ENCODE measurements around the gene FOXE1. TPM values are rescaled to one million over a fixed set of nuclear protein-coding genes. Genes with fewer than 3 reads are reported as not detected.
A peak's percentile ranks its signal among the peaks of the same experiment; 100 is the strongest.

The FOXE1 gene
- polyA plus RNA-seq, 2 donors: 3.5 to 6.5 TPM

- 44 to 56% methylated on average over 6 of the region's 6 CpGs for WGBS, 2 donors
- no peaks in the 10 kb centered on the region for H3K9me3 ChIP-seq (ENCODE audit: control insufficient read depth in 2 of 2, insufficient read depth in 1 of 2, low read depth in 1 of 2, low read length in 1 of 2)
- no peak overlapping the region for H3K4me3 ChIP-seq (ENCODE audit: low read depth in 1 of 2, low read length in 2 of 2)
- peaks cover 0 to 8% of the 10 kb centered on the region in 2 donors for H3K4me1 ChIP-seq (ENCODE audit: control insufficient read depth in 2 of 2, insufficient read depth in 2 of 2, low read length in 1 of 2)
- H3K27ac ChIP-seq (ENCODE audit: low read depth in 2 of 2, low read length in 1 of 2): peak overlapping the region; percentile 66 to 71
- H3K36me3 ChIP-seq (ENCODE audit: control insufficient read depth in 2 of 2, insufficient read depth in 2 of 2, low read length in 1 of 2): no peaks in the 10 kb centered on the region
- H3K27me3 ChIP-seq (ENCODE audit: control insufficient read depth in 1 of 2, insufficient read depth in 2 of 2, low read length in 2 of 2): no peaks in the 10 kb centered on the region
Observed at GRCh38 chr9:97874624-97875023, 21.6 kb downstream of the FOXE1 start.

DNA sequence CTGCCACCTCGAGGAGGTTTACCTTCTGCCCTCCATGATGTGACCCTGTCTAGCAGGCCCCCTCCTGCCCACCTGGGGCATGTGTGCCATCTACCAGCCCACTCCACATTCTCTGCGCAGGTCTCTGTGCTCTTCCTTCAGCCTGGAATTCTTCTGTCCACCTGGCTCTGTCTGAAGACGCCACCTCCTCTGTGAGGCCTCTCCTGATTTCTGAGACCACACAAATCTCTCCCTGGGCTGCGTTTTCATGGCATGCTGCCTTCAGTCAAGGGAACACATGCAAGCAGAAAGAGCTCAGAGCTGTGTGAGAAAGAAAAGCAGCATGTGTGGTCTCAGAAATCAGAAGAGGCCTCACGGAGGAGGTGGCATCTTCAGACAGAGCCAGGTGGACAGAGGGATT is 22.1 kb downstream of the FOXE1 start:
- Histone ChIP-seq H3K4me1 (ENCODE audit: control insufficient read depth in 2 of 2, insufficient read depth in 2 of 2, low read length in 1 of 2) (peaks cover 0 to 8% of the 10 kb centered on the region in 2 donors), H3K4me3 (ENCODE audit: low read depth in 1 of 2, low read length in 2 of 2) (no peak overlapping the region), H3K36me3 (ENCODE audit: control insufficient read depth in 2 of 2, insufficient read depth in 2 of 2, low read length in 1 of 2) (no peaks in the 10 kb centered on the region), H3K27ac (ENCODE audit: low read depth in 2 of 2, low read length in 1 of 2) (peak overlapping the region in 1 of 2 donors; percentile 66), H3K27me3 (ENCODE audit: control insufficient read depth in 1 of 2, insufficient read depth in 2 of 2, low read length in 2 of 2) (no peaks in the 10 kb centered on the region), H3K9me3 (ENCODE audit: control insufficient read depth in 2 of 2, insufficient read depth in 1 of 2, low read depth in 1 of 2, low read length in 1 of 2) (no peaks in the 10 kb centered on the region)
- 78 to 81% methylated on average over 5 of the region's 5 CpGs for WGBS, 2 donors

- no peaks in the 10 kb centered on the region for H3K27me3 ChIP-seq (ENCODE audit: control insufficient read depth in 1 of 2, insufficient read depth in 2 of 2, low read length in 2 of 2)
- H3K4me1 ChIP-seq (ENCODE audit: control insufficient read depth in 2 of 2, insufficient read depth in 2 of 2, low read length in 1 of 2): peaks cover 0 to 8% of the 10 kb centered on the region in 2 donors
- no peak overlapping the region for H3K27ac ChIP-seq (ENCODE audit: low read depth in 2 of 2, low read length in 1 of 2)
Observed at GRCh38 chr9:97876061-97876460, 23.0 kb downstream of the FOXE1 start.

DNA sequence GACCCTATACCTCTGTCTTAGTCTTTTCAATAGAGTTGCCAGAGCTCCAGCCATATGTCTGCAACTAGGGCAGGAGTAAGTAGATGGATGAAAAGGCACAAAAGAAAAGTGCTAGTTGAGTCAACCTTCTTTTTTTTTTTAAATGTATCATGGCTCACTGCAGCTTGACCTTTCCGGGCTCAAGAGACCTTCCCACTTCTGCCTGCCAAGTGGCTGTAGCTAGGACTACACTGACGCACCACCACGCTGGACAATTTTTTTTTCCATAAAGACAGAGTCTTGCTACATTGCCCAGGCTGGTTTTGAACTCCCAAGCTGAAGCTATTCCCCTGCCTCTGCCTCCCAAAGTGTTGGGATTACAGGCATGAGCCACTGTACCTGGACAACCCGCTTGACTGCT is 27.3 kb downstream of the FOXE1 start:
- Histone ChIP-seq H3K9me3 (ENCODE audit: control insufficient read depth in 2 of 2, insufficient read depth in 1 of 2, low read depth in 1 of 2, low read length in 1 of 2) (no peaks in the 10 kb centered on the region), H3K27ac (ENCODE audit: low read depth in 2 of 2, low read length in 1 of 2) (no peak overlapping the region), H3K4me1 (ENCODE audit: control insufficient read depth in 2 of 2, insufficient read depth in 2 of 2, low read length in 1 of 2) (no peaks in the 10 kb centered on the region), H3K4me3 (ENCODE audit: low read depth in 1 of 2, low read length in 2 of 2) (no peak overlapping the region), H3K27me3 (ENCODE audit: control insufficient read depth in 1 of 2, insufficient read depth in 2 of 2, low read length in 2 of 2) (no peaks in the 10 kb centered on the region), H3K36me3 (ENCODE audit: control insufficient read depth in 2 of 2, insufficient read depth in 2 of 2, low read length in 1 of 2) (no peaks in the 10 kb centered on the region)
- 76 to 88% methylated on average over 4 of the region's 4 CpGs for WGBS, 2 donors

More at GRCh38 chr9:97876061-97876460, 23.0 kb downstream of the FOXE1 start:
- Histone ChIP-seq H3K9me3 (ENCODE audit: control insufficient read depth in 2 of 2, insufficient read depth in 1 of 2, low read depth in 1 of 2, low read length in 1 of 2) (no peaks in the 10 kb centered on the region), H3K36me3 (ENCODE audit: control insufficient read depth in 2 of 2, insufficient read depth in 2 of 2, low read length in 1 of 2) (no peaks in the 10 kb centered on the region), H3K4me3 (ENCODE audit: low read depth in 1 of 2, low read length in 2 of 2) (no peak overlapping the region)
- 88 to 93% methylated on average over 3 of the region's 3 CpGs for WGBS, 2 donors

DNA sequence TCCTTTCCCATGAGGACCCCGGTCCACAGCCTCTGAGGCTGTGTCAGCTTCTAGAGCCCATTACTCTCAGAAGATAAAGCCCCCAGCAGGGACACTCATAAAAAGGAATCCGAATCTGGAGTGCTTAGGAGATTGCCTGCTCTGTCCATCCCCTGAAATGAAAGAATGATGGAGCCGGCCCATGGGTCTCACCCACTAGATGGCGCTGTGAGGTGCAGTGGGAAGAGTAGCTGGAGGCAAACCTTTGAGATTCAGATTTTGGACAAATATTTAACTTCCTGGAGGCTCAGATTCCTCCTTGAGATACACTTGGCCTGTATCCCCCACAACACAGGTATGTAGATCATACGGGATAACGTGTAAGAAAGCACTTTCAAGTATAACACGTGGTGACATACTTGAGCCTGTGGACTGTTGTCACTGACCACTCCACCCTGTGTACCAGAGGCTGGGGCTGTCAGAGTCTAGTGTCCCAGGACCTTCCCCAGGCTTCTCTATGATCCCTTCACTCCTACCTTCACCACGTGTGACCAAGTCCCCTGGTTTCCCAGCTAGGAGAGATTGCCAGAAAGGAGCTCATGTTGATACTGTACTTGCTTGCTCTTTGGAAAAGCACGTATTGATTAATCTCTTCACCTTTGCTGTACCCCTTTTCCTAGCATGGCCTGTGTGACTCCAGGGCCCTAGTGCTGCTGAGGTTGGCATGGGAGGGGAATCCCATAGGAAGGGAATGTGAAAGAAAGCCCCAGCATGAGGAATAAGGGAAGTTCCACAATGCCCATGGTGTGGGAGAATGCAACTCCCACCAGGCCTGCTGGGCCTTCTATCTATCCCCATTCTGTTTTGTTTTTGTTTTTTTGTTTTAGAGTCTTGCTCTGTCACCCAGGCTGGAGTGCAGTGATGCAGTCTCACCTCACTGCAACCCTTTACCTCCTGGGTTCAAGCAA is 37.2 kb downstream of the FOXE1 start:
- Histone ChIP-seq H3K9me3 (ENCODE audit: control insufficient read depth in 2 of 2, insufficient read depth in 1 of 2, low read depth in 1 of 2, low read length in 1 of 2) (no peaks in the 10 kb centered on the region), H3K4me1 (ENCODE audit: control insufficient read depth in 2 of 2, insufficient read depth in 2 of 2, low read length in 1 of 2) (no peaks in the 10 kb centered on the region), H3K27me3 (ENCODE audit: control insufficient read depth in 1 of 2, insufficient read depth in 2 of 2, low read length in 2 of 2) (no peaks in the 10 kb centered on the region), H3K27ac (ENCODE audit: low read depth in 2 of 2, low read length in 1 of 2) (no peak overlapping the region), H3K36me3 (ENCODE audit: control insufficient read depth in 2 of 2, insufficient read depth in 2 of 2, low read length in 1 of 2) (no peaks in the 10 kb centered on the region), H3K4me3 (ENCODE audit: low read depth in 1 of 2, low read length in 2 of 2) (no peak overlapping the region)
- WGBS, 2 donors: 60 to 65% methylated on average over 9 of the region's 9 CpGs

DNA sequence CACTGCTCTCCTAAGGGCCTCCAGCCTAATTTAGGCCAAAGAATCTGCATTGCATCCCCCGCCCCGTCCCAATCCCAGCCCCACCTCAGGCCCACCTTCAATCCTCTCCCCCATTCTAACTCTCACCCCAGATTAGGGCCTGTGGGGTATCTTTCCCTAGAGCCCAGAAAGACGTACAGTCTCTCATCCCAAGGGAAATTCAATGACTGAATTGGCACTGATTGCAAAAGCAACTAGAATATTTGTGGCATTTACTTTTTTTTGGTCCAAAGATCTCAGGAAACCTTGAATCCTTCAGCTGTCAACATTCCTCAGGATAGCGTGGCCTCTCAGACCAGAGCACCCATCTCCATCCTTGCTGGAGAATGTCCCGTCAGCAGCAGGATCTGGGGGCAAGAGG is 38.7 kb downstream of the FOXE1 start:
- no peak overlapping the region for H3K4me3 ChIP-seq (ENCODE audit: low read depth in 1 of 2, low read length in 2 of 2)
- 87 to 88% methylated on average over 5 of the region's 5 CpGs for WGBS, 2 donors
- no peak overlapping the region for H3K27ac ChIP-seq (ENCODE audit: low read depth in 2 of 2, low read length in 1 of 2)
- no peaks in the 10 kb centered on the region for H3K27me3 ChIP-seq (ENCODE audit: control insufficient read depth in 1 of 2, insufficient read depth in 2 of 2, low read length in 2 of 2)
- H3K9me3 ChIP-seq (ENCODE audit: control insufficient read depth in 2 of 2, insufficient read depth in 1 of 2, low read depth in 1 of 2, low read length in 1 of 2): no peaks in the 10 kb centered on the region
- H3K36me3 ChIP-seq (ENCODE audit: control insufficient read depth in 2 of 2, insufficient read depth in 2 of 2, low read length in 1 of 2): no peaks in the 10 kb centered on the region
- H3K4me1 ChIP-seq (ENCODE audit: control insufficient read depth in 2 of 2, insufficient read depth in 2 of 2, low read length in 1 of 2): no peaks in the 10 kb centered on the region

DNA sequence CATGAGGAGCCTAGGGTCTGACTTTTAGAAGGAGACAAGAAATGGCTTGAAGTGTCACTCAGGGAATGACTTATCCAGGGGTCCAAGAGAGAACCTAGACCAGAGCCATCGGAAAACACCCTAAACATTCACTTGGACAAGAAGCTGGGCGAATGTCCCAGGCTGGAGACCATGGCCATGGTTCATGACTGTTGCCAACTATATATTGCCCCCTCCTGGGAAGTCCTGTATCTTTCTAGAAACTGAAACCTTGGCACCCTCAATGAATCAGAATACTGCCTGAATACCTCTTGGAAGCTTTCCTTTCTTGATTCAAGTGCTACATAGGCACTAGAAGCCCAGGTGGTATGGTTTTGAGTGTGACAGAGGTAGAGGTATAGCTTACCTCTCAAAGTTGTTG is 39.4 kb downstream of the FOXE1 start:
- Histone ChIP-seq H3K27ac (ENCODE audit: low read depth in 2 of 2, low read length in 1 of 2) (no peak overlapping the region), H3K36me3 (ENCODE audit: control insufficient read depth in 2 of 2, insufficient read depth in 2 of 2, low read length in 1 of 2) (no peaks in the 10 kb centered on the region), H3K4me1 (ENCODE audit: control insufficient read depth in 2 of 2, insufficient read depth in 2 of 2, low read length in 1 of 2) (no peaks in the 10 kb centered on the region), H3K4me3 (ENCODE audit: low read depth in 1 of 2, low read length in 2 of 2) (no peak overlapping the region), H3K9me3 (ENCODE audit: control insufficient read depth in 2 of 2, insufficient read depth in 1 of 2, low read depth in 1 of 2, low read length in 1 of 2) (no peaks in the 10 kb centered on the region), H3K27me3 (ENCODE audit: control insufficient read depth in 1 of 2, insufficient read depth in 2 of 2, low read length in 2 of 2) (no peaks in the 10 kb centered on the region)
- 85 to 89% methylated on average over 2 of the region's 2 CpGs for WGBS, 2 donors

DNA sequence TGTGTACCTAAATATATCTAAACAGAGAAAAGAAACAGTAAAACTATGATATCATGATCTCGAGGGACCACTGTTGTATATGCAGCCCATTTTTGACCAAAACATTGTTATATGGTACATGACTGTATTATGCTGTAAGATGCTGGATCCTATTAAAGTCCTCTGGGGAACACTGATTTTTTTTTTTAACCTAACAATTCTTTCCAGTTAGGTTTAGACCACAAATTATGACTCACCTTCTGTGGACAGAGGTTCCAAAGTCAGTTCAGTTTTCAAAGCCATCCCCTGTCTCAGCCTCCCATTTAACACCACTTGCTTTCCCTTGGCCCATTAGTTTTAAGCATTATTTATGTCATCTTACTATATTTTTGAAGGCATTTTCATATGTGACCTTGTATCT is 42.2 kb downstream of the FOXE1 start:
- H3K9me3 ChIP-seq (ENCODE audit: control insufficient read depth in 2 of 2, insufficient read depth in 1 of 2, low read depth in 1 of 2, low read length in 1 of 2): no peaks in the 10 kb centered on the region
- H3K27ac ChIP-seq (ENCODE audit: low read depth in 2 of 2, low read length in 1 of 2): no peak overlapping the region
- no peaks in the 10 kb centered on the region for H3K36me3 ChIP-seq (ENCODE audit: control insufficient read depth in 2 of 2, insufficient read depth in 2 of 2, low read length in 1 of 2)
- no peaks in the 10 kb centered on the region for H3K27me3 ChIP-seq (ENCODE audit: control insufficient read depth in 1 of 2, insufficient read depth in 2 of 2, low read length in 2 of 2)
- no peak overlapping the region for H3K4me3 ChIP-seq (ENCODE audit: low read depth in 1 of 2, low read length in 2 of 2)
- WGBS, 2 donors: 86 to 91% methylated on average over 1 of the region's 1 CpG
- H3K4me1 ChIP-seq (ENCODE audit: control insufficient read depth in 2 of 2, insufficient read depth in 2 of 2, low read length in 1 of 2): no peaks in the 10 kb centered on the region

DNA sequence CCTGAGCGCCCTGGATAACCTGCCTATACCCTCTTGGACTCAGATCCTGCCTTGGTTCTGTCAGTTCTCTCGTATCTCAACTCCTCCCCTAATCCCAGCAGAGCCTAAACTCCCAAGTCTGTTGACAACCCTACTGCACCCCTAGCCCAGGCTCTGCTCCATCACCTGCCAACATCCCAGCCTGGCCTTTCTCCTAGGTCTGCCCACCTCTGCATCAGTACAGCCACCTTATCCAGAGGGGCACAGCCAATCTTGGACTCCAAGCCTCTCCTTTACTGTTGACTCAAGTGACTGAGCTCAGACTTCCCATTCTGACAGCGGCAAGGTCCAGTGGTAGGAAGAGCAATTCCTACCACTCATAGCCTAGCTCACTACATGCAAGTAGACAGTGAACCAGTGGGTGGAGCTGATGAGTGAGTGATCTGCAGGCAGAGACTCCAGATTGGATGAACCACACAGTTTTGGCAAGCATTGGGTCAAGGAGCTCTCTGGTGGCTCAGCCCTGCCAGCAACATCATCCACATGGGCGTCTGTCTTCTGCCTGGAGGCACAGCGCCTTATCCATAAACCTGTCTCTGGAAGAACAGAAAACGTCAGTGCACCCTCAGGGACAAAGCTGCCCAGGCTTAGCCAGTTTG is 42.8 kb downstream of the FOXE1 start:
- Histone ChIP-seq H3K4me3 (ENCODE audit: low read depth in 1 of 2, low read length in 2 of 2) (no peak overlapping the region), H3K27me3 (ENCODE audit: control insufficient read depth in 1 of 2, insufficient read depth in 2 of 2, low read length in 2 of 2) (no peaks in the 10 kb centered on the region), H3K36me3 (ENCODE audit: control insufficient read depth in 2 of 2, insufficient read depth in 2 of 2, low read length in 1 of 2) (no peaks in the 10 kb centered on the region), H3K27ac (ENCODE audit: low read depth in 2 of 2, low read length in 1 of 2) (no peak overlapping the region), H3K4me1 (ENCODE audit: control insufficient read depth in 2 of 2, insufficient read depth in 2 of 2, low read length in 1 of 2) (no peaks in the 10 kb centered on the region), H3K9me3 (ENCODE audit: control insufficient read depth in 2 of 2, insufficient read depth in 1 of 2, low read depth in 1 of 2, low read length in 1 of 2) (no peaks in the 10 kb centered on the region)
- WGBS, 2 donors: 67 to 75% methylated on average over 6 of the region's 6 CpGs
